ENCODE results near the gene GAL.

The GAL gene

GRCh38 chr11:68683121-68683520 is 1.2 kb upstream of the GAL start:
- DNase-seq, result no peak

GRCh38 chr11:68683536-68684384 is 584 bp upstream of the GAL start:
- no peak for DNase-seq

- no peak for DNase-seq
Measured at GRCh38 chr11:68685656-68686380, 1.5 kb downstream of the GAL start.

- DNase-seq, result no peak
Measured at GRCh38 chr11:68686486-68686885, 2.1 kb downstream of the GAL start.

- no peak for DNase-seq
Measured at GRCh38 chr11:68687311-68687710, 3.0 kb downstream of the GAL start.

- DNase-seq, result no peak
Measured at GRCh38 chr11:68687986-68688385, 3.6 kb downstream of the GAL start.

- no peak for DNase-seq
Measured at GRCh38 chr11:68688881-68689280, 4.5 kb downstream of the GAL start.

- no peak for DNase-seq
Measured at GRCh38 chr11:68689737-68690625, 5.6 kb downstream of the GAL start.

GRCh38 chr11:68690671-68691401 is 6.5 kb downstream of the GAL start:
- no peak for DNase-seq

GRCh38 chr11:68691402-68691784 is 7.0 kb downstream of the GAL start:
- DNase-seq, result no peak

- DNase-seq, result no peak
Measured at GRCh38 chr11:68692115-68692514, 7.8 kb downstream of the GAL start.

- no peak for DNase-seq
Measured at GRCh38 chr11:68692871-68693483, 8.6 kb downstream of the GAL start.

- no peak for DNase-seq
Measured at GRCh38 chr11:68693484-68693882, 9.1 kb downstream of the GAL start.

- DNase-seq, result no peak
Measured at GRCh38 chr11:68694431-68695297, 10.3 kb downstream of the GAL start.

- peak; percentile 89 for DNase-seq
Measured at GRCh38 chr11:68695531-68695930, 11.2 kb downstream of the GAL start.

GRCh38 chr11:68698993-68699392 is 14.6 kb downstream of the GAL start:
- DNase-seq, result no peak

GRCh38 chr11:68704887-68705286 is 20.5 kb downstream of the GAL start:
- no peak for DNase-seq

- no peak for DNase-seq
Measured at GRCh38 chr11:68707527-68707926, 23.2 kb downstream of the GAL start.

- DNase-seq, result no peak
Measured at GRCh38 chr11:68709062-68709461, 24.7 kb downstream of the GAL start.

- no peak for DNase-seq
Measured at GRCh38 chr11:68710409-68710808, 26.1 kb downstream of the GAL start.

- no peak for DNase-seq
Measured at GRCh38 chr11:68711114-68711513, 26.8 kb downstream of the GAL start.

Data from hematopoietic multipotent progenitor cell treated with erythropoietin and hydrocortisone succinate and interleukin-3 and kit ligand, for 8 days (in vitro differentiated cells).